ENCODE data around the gene PEX10.

DNA sequence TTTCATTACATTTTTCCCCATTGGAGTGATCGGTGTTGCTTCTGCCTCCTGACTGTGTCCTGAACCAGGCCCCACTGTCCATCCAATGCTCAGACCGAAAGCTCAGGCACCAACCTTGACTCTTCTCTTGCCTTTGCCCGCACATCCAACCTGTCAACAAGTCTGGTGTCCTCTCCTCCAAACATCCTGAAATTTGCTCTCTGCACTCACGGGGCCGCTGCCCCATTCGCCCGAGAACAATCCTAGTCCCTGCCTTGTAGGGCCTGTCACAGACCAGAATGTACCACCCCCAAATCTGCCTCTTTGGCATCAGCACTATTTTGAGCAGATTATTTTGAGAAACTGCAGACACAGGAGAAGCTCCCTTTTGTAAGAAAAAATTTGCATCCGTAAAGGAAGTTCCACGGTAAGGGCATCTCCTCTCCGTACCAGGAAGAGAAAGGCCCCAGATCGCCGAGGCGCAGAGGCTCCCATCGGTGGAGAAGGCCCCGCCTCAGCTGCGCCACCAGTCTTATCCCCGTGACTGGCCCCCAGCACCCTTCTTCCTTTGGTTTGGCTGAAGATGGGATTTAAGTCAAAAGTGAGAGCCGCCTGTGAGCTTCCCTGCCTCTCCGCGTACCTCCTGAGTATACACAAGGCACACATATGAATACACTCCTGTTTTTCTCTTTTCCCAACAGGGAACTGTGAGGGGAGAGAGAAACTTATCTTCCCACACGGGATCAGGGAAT, 28.1 kb downstream of the PEX10 start:
- TF ChIP-seq, protein P1, sequence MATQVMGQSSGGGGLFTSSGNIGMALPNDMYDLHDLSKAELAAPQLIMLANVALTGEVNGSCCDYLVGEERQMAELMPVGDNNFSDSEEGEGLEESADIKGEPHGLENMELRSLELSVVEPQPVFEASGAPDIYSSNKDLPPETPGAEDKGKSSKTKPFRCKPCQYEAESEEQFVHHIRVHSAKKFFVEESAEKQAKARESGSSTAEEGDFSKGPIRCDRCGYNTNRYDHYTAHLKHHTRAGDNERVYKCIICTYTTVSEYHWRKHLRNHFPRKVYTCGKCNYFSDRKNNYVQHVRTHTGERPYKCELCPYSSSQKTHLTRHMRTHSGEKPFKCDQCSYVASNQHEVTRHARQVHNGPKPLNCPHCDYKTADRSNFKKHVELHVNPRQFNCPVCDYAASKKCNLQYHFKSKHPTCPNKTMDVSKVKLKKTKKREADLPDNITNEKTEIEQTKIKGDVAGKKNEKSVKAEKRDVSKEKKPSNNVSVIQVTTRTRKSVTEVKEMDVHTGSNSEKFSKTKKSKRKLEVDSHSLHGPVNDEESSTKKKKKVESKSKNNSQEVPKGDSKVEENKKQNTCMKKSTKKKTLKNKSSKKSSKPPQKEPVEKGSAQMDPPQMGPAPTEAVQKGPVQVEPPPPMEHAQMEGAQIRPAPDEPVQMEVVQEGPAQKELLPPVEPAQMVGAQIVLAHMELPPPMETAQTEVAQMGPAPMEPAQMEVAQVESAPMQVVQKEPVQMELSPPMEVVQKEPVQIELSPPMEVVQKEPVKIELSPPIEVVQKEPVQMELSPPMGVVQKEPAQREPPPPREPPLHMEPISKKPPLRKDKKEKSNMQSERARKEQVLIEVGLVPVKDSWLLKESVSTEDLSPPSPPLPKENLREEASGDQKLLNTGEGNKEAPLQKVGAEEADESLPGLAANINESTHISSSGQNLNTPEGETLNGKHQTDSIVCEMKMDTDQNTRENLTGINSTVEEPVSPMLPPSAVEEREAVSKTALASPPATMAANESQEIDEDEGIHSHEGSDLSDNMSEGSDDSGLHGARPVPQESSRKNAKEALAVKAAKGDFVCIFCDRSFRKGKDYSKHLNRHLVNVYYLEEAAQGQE (IDR thresholded peaks at IDR 0.05; ENCODE audit: borderline replicate concordance): no peak
- no peak for TF ChIP-seq EZH2 (IDR thresholded peaks at IDR 0.05; ENCODE audit: borderline replicate concordance, insufficient read depth, low read length, poor library complexity, severe bottlenecking)
- TF ChIP-seq, protein P2, sequence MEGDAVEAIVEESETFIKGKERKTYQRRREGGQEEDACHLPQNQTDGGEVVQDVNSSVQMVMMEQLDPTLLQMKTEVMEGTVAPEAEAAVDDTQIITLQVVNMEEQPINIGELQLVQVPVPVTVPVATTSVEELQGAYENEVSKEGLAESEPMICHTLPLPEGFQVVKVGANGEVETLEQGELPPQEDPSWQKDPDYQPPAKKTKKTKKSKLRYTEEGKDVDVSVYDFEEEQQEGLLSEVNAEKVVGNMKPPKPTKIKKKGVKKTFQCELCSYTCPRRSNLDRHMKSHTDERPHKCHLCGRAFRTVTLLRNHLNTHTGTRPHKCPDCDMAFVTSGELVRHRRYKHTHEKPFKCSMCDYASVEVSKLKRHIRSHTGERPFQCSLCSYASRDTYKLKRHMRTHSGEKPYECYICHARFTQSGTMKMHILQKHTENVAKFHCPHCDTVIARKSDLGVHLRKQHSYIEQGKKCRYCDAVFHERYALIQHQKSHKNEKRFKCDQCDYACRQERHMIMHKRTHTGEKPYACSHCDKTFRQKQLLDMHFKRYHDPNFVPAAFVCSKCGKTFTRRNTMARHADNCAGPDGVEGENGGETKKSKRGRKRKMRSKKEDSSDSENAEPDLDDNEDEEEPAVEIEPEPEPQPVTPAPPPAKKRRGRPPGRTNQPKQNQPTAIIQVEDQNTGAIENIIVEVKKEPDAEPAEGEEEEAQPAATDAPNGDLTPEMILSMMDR (IDR thresholded peaks at IDR 0.05; ENCODE audit: poor library complexity, severe bottlenecking): no peak

All from neural cell (in vitro differentiated cells).